ENCODE results near the gene KCNN4. TPM values are rescaled to one million over a fixed set of nuclear protein-coding genes. Genes with fewer than 3 reads are reported as not detected.

Gene KCNN4
- total and polyA plus RNA-seq, 10 of the 15 experiments (the other 5 are each of a cell fraction or from before 2014, with no cell fraction given): 1.4 to 112 (median 77.9) TPM

GRCh38 chr19:43748685-43749084 is 32.1 kb downstream of the KCNN4 start (continued):
- TF ChIP-seq, protein P1, sequence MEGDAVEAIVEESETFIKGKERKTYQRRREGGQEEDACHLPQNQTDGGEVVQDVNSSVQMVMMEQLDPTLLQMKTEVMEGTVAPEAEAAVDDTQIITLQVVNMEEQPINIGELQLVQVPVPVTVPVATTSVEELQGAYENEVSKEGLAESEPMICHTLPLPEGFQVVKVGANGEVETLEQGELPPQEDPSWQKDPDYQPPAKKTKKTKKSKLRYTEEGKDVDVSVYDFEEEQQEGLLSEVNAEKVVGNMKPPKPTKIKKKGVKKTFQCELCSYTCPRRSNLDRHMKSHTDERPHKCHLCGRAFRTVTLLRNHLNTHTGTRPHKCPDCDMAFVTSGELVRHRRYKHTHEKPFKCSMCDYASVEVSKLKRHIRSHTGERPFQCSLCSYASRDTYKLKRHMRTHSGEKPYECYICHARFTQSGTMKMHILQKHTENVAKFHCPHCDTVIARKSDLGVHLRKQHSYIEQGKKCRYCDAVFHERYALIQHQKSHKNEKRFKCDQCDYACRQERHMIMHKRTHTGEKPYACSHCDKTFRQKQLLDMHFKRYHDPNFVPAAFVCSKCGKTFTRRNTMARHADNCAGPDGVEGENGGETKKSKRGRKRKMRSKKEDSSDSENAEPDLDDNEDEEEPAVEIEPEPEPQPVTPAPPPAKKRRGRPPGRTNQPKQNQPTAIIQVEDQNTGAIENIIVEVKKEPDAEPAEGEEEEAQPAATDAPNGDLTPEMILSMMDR (IDR thresholded peaks at IDR 0.05 in 2 of 3, conservative IDR thresholded peaks at IDR 0.05 in 1 of 3; ENCODE audit: control insufficient read depth in 2 of 3, extremely low read depth in 1 of 3, insufficient read depth in 1 of 3, low read depth in 3 of 3, low read length in 3 of 3): no peak
- TF ChIP-seq POLR2A (IDR thresholded peaks at IDR 0.05; ENCODE audit: low read depth, low read length) (no peak), ETV6 (conservative IDR thresholded peaks at IDR 0.05 in 1 of 2, IDR thresholded peaks at IDR 0.05 in 1 of 2; ENCODE audit: borderline replicate concordance in 1 of 2, low read depth in 1 of 2) (no peak), IKZF1 (conservative IDR thresholded peaks at IDR 0.05) (peak; percentile 69), ZNF207 (IDR thresholded peaks at IDR 0.05; ENCODE audit: borderline replicate concordance) (no peak), NKRF (conservative IDR thresholded peaks at IDR 0.05) (no peak), EED (IDR thresholded peaks at IDR 0.05; ENCODE audit: low read depth) (peak; percentile 64), RCOR1 (conservative IDR thresholded peaks at IDR 0.05; ENCODE audit: low read depth, low read length) (no peak), NR2F1 (conservative IDR thresholded peaks at IDR 0.05) (no peak)
